NAMALWA (cell line): ENCODE data around the gene NR2F2.

ENCODE experiments used
- DNase-seq: peaks from one replicate; pipeline ENCODE4 v3.0.0-alpha.2; 2015; ENCODE audit warnings: low spot score

NR2F2 gene

GRCh38 chr15:96332637-96333121, 2.2 kb downstream of the NR2F2 start:
- no peak for DNase-seq

GRCh38 chr15:96333131-96334016, 2.9 kb downstream of the NR2F2 start:
- DNase-seq, result no peak

GRCh38 chr15:96334017-96334704, 3.7 kb downstream of the NR2F2 start:
- no peak for DNase-seq

GRCh38 chr15:96334705-96335410, 4.4 kb downstream of the NR2F2 start:
- DNase-seq, result no peak

- DNase-seq, result no peak
These were observed 5.0 kb downstream of the NR2F2 start for GRCh38 chr15:96335411-96336024.

- DNase-seq, result no peak
These were observed 5.7 kb downstream of the NR2F2 start for GRCh38 chr15:96336108-96336595.

GRCh38 chr15:96336596-96337364, 6.3 kb downstream of the NR2F2 start:
- no peak for DNase-seq

GRCh38 chr15:96337365-96338023, 7.0 kb downstream of the NR2F2 start:
- DNase-seq, result no peak

- no peak for DNase-seq
These were observed 7.7 kb downstream of the NR2F2 start for GRCh38 chr15:96338074-96338765.

- no peak for DNase-seq
These were observed 8.5 kb downstream of the NR2F2 start for GRCh38 chr15:96338766-96339618.

GRCh38 chr15:96339619-96340347, 9.3 kb downstream of the NR2F2 start:
- no peak for DNase-seq

- DNase-seq, result no peak
These were observed 9.8 kb downstream of the NR2F2 start for GRCh38 chr15:96340348-96340597.

GRCh38 chr15:96340598-96341512, 10.4 kb downstream of the NR2F2 start:
- no peak for DNase-seq

- DNase-seq, result no peak
These were observed 11.3 kb downstream of the NR2F2 start for GRCh38 chr15:96341513-96342405.

- DNase-seq, result no peak
These were observed 12.1 kb downstream of the NR2F2 start for GRCh38 chr15:96342406-96343112.
